Embryonic facial prominence (tissue), 1 donor: ENCODE results near the gene SERINC5.
"Not testable (repeated sequence)": the region's sequence is repeated elsewhere in the genome, so short reads cannot be mapped to it uniquely, and the experiment has no call there.

Source experiments
- DNase-seq: peaks from one replicate; pipeline ENCODE4 v3.0.0-alpha.2; 2016; ENCODE audit errors: extremely low spot score

SERINC5 gene

GRCh38 chr5:80227979-80228596 is 27.8 kb downstream of the SERINC5 start:
- DNase-seq = no peak

DNA sequence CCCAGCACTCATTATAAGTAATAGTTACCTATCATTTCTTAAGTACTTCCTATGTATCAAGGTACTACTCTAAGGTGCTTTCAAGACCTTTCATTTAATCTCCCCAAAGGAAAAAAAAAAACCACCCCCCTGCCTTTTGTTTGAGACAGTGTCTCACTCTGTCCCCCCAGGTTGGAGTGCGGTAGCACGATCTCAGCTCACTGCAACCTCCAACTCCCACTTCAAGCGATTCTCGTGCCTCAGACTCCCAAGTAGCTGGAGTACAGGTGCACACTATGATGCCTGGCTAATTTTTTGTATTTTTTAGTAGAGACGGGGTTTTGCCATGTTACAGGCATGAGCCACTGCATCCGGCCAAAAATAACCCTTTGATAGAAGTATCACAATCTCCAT is 29.9 kb downstream of the SERINC5 start:
- no peak for DNase-seq

DNA sequence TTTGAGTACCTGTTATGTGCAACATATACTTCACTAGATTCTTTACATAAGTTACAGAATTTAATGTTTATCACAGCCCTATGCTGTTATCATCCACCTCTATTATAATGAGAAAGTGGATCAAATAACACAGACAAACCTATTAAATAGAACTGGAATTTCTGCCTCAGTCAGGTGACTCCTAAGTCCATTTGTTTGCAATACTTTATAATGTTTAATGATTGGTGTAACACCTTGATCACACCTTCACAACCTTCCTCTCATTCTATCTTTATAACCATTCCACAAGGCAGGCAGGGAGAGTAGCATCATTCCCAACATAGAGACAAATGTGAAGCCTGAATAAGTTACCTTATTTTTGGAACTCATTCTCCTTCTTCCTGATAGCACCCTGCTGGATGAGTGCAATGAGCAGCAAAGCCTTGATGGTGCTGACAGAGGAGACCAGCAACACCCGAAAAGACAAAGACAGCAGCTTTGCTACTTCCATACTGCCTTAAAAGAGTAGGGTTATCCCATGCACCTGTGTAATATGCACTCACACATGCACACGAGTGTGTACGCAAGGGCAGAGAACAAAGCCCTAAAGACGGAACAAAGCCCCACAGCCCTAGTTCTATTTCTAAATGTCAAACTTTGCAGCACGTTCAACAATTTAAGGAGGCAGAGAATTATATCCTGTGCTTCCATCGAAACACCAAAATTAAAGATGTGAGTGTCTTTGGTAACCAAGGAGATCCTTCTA is 30.5 kb downstream of the SERINC5 start:
- DNase-seq = no peak

DNA sequence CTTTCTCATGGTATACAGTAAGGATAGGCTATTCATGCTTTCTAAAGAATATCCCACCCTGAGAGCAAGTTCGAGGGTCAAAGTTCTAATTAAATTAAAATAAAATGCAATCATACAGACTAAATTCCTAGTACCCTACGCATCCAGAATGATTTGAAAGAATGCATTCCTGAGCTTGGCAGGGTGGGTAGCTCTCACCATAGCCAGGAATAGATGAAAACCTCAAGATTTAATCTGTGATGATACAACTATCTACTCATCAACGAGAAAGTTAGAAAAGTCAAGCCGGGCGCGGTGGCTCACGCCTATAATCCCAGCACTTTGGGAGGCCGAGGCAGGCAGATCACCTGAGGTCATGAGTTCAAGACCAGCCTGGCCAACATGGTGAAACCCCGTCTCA is 32.3 kb downstream of the SERINC5 start:
- no peak for DNase-seq

- DNase-seq = no peak
Observed at GRCh38 chr5:80220245-80220897, 35.5 kb downstream of the SERINC5 start.

DNA sequence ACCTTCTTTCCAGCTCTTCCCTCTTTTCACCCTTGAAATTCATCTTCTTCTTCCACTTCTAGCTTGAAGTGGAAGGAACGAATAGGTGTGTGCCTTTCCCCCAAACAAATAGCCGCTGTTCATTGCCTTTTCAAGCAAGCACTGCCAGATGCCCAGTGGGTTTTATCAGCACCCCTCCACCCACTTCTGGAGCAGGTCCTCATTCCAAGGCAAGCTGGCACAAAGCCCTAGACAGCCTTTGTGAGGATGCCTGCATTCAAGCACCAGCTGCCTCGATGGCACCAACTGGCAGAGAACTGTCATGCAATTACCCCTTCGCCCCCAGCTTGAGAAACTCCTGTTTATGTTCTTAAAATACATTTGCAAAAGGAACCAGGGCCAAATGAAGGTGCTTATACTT is 36.5 kb downstream of the SERINC5 start:
- no peak for DNase-seq

DNA sequence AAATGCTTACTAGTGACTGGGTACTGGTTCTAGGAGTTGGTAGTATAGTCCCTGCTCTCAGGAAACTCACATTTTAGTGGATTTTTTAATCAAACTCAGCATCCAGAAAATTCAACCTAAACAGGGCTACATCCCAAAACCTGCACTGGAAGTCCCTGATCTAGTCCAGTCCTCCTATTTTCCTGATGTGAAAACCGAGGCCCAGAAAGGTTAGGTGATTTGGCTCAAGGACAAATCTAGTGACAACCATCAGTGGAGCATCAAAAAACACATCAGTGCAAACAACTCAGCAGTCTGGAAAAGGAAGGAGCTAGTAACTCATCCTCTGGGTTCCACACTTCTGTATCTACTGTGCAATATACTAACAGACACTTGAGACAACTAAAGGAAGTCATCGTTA is 38.2 kb downstream of the SERINC5 start:
- no peak for DNase-seq

- no peak for DNase-seq
Observed at GRCh38 chr5:80216753-80217596, 38.9 kb downstream of the SERINC5 start.

- no peak for DNase-seq
Observed at GRCh38 chr5:80216096-80216495, 39.8 kb downstream of the SERINC5 start.

- no peak for DNase-seq
Observed at GRCh38 chr5:80215523-80215922, 40.3 kb downstream of the SERINC5 start.

DNA sequence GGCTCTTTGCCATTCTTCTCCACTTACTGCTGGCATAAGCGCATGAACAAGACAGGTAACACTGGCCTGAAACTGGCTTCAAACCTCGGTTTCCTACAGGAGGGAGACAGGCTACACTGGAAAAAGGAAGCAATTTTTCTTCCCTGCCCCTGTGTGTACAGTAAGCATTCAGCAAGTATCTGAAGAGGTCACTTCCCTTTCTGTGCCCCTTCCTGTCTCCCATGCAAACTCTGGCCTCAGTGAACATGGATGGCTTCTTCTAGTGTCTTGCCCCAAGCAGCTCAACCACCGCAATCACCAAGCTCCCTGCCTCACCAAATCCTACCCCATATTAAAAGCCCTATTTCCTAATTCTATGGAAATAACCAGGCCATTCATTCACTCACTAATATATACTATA is 42.4 kb downstream of the SERINC5 start:
- DNase-seq = no peak

GRCh38 chr5:80212171-80212667 is 43.6 kb downstream of the SERINC5 start:
- no peak for DNase-seq

DNA sequence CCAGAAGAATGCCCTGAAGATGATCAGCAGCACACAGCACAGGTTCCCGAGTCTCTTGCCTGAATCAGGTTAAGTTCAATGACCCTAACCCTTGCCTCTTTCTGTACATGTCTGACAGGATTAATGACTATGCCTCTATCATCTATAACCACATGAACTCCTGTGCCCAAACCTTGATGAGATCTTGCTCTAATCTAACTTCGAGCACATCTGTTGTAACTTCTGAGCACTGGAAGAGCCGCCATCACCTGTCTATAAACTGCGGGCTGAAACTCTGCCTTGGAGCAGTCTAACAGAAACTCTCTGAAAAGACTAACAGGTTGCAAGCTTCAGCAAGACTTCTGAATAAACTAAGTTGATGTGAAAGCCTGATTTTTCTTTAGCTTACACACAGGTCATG is 44.5 kb downstream of the SERINC5 start:
- no peak for DNase-seq

GRCh38 chr5:80210014-80210413 is 45.8 kb downstream of the SERINC5 start:
- DNase-seq = no peak

- no peak for DNase-seq
Observed at GRCh38 chr5:80208381-80208780, 47.5 kb downstream of the SERINC5 start.

- no peak for DNase-seq
Observed at GRCh38 chr5:80207832-80208231, 48.0 kb downstream of the SERINC5 start.

GRCh38 chr5:80206282-80206681 is 49.6 kb downstream of the SERINC5 start:
- no peak for DNase-seq

GRCh38 chr5:80205846-80206245 is 50.0 kb downstream of the SERINC5 start:
- no peak for DNase-seq

- DNase-seq = no peak
Observed at GRCh38 chr5:80204808-80205614, 50.8 kb downstream of the SERINC5 start.

- DNase-seq = not testable (repeated sequence)
Observed at GRCh38 chr5:80201763-80202162, 54.1 kb downstream of the SERINC5 start.

- DNase-seq = no peak
Observed at GRCh38 chr5:80198920-80199319, 56.9 kb downstream of the SERINC5 start.
